ENCODE measurements around the gene RBMY1B.
"Not testable (repeated sequence)": the region's sequence is repeated elsewhere in the genome, so short reads cannot be mapped to it uniquely, and the experiment has no call there.

Gene RBMY1B

GRCh38 chrY:21511038-21511437 lies at the start of gene RBMY1B:
Gene RBMY1B (plus strand): TSS chrY:21511338. CDS start chrY:21513351, 2,013 bp downstream.
- not testable (repeated sequence) for DNase-seq

- not testable (repeated sequence) for DNase-seq
These were observed 48.2 kb upstream of the RBMY1B start for GRCh38 chrY:21462915-21463314.

GRCh38 chrY:21482967-21483366 lies 28.2 kb upstream of the RBMY1B start:
- DNase-seq = no peak

- not testable (repeated sequence) for DNase-seq
These were observed 23.4 kb downstream of the RBMY1B start, which contains the start of gene RBMY1A1 for GRCh38 chrY:21534579-21534978. Gene RBMY1A1 (plus strand): TSS chrY:21534879. CDS start chrY:21536892, 2,013 bp downstream.

GRCh38 chrY:21559316-21559984 lies 48.3 kb downstream of the RBMY1B start:
- DNase-seq = not testable (repeated sequence)

Data from stimulated activated CD4-positive, alpha-beta T cell treated with anti-CD3 and anti-CD28 coated beads, Interleukin-4, amount 100 ng/mL, for 24 hours (primary cell).